CD4-positive, alpha-beta T cell treated with Interleukin-15 for 1 hour (primary cell): ENCODE data around the gene B3GNT8.
"Not testable (repeated sequence)": the region's sequence is repeated elsewhere in the genome, so short reads cannot be mapped to it uniquely, and the experiment has no call there.

Experiments used
- DNase-seq: peaks from one replicate; pipeline ENCODE4 v3.0.0-alpha.2; 2020

Gene B3GNT8

DNA sequence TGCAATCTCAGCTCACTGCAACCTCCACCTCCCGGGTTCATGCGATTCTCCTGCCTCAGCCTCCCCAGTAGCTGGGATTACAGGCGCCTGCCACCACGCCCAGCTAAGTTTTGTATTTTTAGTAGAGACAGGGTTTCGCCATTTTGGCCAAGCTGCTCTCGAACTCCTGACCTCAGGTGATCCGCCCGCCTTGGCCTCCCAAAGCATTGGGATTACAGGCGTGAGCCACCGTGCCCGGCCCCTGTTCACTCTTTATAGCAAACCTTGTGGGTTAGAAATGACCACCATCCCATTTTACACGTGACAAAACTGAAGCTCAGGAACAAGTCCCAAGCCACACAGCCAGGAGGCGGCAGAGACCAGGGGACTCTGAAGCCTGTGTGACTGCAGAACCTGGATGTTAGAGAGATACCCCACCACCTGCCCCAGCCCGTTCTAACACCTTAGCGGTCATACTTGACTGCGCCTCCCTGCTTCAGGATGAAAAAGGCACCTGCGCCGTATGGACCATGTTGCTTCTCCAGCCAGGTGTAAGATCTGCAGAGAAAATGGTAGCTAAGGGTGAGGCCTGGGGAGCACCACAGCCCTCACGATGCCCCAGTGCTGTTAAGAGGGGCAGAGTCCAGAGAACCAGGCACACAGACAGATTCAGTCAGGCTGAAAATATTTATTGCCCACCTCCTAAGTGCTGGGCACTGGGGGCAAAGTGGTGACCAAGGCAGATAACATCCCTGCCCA lies 8.9 kb upstream of the B3GNT8 start:
- DNase-seq, result no peak

DNA sequence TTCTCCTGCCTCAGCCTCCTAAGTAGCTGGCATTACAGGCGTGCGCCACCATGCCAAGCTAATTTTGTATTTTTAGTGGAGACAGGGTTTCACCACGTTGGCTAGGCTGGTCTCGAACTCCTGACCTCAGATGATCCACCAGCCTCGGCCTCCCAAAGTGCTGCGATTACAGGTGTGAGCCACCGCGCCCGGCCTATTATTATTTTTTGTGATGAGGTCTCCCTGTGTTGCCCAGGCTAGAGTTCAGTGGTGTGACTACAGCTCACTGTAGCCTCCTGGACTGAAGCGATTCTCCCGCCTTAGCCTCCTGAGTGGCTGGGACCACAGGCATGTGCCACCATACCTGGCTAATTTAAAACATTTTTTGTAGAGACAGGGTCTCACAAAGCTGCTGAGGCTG lies 8.2 kb upstream of the B3GNT8 start:
- not testable (repeated sequence) for DNase-seq

DNA sequence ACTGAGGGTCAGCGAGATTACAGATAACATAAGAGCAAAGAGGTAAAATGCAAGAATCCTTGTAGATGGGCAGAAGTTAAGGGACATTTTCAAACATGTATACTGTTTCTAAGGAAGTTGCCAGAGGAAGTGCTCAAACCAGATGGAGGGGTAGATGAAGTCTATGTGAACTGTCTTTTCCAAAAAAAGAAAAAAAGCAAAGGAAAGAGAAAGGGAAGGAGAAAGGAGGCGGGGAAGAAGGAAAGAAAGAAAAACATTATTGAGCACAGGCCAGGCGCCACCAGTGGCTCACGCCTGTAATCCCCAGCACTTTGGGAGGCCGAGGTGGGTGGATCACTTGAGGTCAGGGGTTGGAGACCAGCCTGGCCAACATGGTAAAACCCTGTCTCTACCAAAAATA lies 7.3 kb upstream of the B3GNT8 start:
- no peak for DNase-seq

DNA sequence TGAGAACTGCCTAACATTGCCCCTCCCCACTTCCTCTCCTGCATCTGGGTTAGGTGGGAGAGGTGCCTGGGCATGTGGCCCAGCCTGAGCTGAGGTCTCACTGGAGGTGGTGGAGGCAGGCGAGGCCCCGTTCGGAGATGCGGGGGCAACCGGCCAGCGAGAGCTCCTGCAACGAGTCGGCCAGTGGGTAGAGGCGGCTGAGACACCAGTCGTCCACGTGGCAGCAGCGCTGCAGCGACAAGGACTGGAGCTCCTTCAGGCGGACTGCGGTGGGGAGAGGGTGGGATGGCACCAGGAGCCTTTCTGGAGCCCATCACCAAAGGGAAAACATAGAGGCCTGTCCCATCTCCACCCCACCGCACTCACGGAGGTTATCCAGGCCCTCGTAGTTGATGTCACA lies 6.0 kb upstream of the B3GNT8 start:
- no peak for DNase-seq

DNA sequence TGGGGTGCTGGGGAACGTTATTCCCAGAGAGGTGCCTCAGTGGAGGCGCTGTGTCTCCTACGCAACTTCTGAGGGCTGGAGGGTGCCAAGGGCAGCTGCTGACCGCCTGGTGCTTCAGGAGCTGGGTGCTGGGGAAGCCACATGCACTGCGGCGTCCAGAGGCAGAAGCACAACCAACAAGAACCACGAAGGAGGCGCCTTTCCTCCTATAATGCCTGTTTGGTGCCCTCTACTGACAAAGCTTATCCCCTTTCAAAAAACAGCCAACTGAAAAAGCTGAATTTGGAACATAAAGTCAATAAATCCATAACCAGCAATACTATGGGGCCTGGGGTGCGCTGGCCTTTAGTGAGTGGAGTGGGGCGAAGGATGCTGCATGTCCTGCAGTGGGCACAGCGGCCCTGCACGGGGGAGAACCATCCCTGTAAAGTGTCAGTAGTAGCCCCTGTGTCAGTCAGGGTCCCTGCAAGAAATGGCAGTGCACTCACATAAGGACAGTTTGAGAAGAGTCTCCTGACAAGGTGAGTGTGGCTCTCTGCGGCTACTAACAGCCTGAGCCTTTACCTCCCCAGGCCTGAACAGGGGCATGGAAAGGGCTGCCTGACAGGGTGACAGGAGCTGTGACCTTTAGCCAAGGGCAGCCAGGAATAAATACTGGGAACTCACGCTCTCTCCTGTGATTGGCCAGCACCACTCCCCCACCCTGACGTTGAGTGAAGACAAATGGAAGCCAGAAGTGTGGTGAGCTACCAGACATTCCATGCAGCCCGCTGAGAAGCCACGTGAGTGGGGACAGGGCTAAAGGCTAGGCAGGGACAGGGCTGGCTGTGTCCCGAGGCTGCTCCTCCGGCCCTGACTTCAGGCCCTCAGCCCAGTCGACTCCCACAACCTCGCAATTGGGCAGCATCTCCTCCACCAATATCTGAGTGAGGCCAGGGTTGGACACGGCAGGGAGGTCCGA lies 4.5 kb upstream of the B3GNT8 start:
- DNase-seq, result peak; percentile 39

DNA sequence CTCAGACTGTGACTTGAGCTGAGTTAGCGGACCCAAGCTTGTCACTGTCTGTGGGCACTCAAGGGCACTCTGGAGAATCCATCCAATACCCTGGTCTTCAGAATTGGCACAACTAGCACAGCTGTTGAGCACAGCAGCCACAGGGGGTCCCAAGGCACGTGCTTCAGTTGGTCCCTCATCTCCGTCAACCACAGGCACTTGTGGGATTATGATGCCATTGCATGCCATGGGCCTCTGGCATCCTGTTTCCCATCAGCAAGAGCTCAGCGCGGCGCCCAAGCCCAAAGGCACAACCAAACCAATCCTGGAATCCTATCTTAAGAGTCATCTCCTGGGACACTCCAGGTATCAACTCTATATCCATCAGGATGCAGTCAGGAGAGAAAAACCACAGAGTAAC lies 3.7 kb upstream of the B3GNT8 start:
- DNase-seq, result no peak

DNA sequence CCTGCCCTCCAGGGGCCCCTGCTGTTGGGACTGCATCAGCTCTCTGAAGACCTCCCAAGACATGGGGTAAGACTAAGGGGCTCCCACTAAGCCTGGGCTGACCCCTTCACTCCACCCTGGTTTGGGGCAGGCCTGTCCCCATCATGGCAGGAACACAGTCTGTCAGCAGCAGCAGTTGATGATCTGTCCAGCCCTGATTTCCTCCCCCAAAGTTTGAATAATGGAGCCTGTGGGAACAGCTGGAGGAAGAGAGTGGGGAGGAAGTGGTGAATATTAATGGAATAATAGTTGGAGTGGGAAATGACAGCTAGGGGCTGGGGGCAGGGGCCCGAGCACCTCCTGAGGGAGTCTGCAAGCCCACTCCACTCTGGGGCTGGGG lies 1.3 kb upstream of the B3GNT8 start:
- DNase-seq, result no peak

DNA sequence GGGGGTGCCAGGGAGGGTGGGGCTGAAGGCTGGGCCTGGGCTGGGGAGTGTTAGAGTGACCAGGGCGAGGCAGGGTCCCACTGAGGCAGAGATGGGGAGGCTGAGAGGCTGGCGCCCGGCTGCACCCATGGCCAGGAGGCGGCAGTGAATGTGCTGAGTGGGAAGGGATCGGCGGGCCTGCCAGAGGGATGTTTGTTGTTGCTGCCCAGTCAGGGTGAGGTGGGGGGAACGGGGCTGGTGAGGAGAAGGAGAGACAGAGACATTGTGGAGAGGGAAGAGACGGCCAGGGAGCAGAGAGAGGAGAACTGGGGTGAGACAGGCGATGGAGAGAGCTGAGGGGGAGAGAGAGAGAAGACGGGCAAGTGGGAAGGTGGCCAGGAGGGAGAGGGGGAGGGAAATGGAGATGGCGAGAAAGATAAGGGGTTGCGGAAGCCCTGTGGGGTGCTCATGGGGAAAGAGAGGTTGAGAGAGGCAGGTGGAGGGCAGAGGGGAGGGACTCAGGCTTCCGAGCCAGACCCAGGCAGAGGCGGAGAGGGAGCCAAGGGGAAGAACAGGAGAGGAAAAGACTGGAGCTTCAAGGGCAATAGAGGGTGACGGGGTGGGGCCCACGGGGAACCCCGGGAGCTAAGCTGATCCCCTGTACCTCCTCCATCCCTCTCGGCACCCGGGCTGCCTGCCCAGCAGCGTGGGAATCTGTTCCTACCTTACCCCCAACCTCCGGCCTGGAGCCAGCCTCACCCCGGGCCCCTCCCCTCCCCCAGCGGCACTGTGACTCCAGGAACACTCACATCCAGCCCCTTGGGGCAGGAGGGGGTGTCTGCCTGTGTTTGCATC lies 690 bp upstream of the B3GNT8 start:
- DNase-seq, result peak; percentile 47

DNA sequence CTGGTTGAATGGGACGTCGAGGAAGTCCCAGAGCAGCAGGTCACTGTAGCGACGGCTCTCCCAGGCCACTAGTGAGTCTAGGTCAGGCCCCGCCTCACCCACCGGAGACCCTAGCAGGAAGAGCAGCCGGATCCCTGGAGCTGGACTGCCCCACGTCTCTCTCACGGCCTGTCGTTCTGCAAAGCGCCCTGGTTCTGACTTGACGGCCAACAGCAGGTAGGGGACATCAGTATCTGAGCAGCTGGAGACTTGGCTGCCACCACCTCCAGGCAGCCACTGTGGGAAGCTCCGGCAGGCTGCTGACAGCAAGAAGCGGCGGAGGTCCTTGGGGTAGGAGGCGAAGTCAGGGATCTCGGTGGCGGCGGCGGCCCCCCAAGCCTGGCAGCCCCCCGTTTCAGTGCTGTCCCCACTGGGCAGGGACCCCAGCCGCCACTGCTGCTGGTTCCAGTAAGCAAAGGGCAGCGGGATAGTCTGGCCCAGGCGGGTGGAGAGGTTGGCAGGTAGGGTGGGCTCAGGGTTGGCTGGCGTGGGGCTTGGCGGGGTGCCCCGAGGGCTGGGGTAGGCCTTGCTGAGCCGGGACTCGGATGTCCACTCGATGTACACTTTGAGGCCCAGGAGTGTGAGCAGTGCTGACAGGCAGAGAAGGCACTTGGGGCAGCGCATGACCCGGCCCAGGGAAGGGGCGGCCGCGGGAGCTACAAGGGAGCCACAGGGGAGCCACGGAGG lies 895 bp downstream of the B3GNT8 start:
- no peak for DNase-seq

DNA sequence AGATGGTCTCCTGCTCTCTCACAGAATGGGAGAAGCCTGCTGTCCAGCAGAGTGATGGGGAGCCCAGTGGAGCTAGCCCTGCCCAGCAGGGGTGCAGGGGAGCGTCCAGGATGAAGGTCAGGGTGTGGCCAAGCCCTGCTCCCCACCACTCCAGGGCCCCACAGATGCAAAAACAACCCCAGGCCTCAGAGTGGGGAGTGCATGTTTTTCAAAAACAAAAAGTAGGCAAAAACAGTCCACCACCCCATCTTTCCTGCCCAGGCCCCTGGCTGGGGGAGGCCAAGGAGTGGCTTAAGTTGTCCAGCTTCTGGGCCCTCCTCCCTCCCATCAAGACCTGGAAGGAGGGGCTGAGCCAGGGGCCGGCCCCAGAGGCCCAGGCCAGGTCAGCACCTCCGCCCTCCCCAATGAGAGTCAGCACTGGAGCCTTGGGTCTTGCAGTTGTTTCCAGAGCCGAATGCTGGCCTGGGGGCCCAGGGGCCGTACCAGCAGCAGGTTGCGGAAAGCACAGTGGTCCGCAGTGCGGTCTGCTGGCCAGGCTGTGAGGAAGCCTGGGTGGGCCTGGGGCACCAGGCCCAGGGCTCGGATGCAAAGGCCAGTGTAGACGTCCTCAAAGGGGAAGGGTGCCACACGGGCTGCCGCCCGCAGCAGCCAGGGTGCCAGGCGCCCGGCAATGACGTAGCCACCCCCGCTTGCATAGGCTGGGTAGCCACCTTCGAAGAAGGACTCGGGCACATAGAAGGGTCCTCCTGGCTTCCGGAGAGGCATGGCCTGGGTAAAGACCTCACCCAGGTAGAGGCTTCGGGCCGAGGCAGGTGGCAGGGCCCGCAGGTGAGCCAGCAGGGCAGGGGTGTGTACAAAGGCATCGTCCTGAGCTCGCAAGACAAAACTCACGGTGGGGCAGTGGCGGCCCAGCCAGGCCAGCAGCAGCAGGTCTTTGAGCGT lies 1.7 kb downstream of the B3GNT8 start:
- no peak for DNase-seq

DNA sequence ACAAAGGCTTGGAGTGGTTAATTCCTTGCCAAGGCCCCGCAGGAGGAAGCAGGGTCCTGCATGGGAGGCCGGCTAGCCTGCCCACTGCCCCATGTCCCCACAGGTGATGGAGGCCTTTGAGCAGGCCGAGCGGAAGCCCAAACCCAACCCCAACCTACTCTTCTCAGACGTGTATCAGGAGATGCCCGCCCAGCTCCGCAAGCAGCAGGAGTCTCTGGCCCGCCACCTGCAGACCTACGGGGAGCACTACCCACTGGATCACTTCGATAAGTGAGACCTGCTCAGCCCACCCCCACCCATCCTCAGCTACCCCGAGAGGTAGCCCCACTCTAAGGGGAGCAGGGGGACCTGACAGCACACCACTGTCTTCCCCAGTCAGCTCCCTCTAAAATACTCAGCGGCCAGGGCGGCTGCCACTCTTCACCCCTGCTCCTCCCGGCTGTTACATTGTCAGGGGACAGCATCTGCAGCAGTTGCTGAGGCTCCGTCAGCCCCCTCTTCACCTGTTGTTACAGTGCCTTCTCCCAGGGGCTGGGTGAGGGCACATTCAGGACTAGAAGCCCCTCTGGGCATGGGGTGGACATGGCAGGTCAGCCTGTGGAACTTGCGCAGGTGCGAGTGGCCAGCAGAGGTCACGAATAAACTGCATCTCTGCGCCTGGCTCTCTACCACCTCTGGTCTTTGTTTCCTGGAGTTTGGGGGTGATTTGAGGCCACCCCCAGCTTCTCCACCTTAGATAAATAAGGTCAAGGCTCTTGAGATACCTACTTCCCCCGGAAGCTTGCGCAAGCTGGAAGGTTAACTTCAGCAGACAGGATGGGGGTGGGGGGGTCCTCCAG lies 2.6 kb downstream of the B3GNT8 start:
- no peak for DNase-seq

DNA sequence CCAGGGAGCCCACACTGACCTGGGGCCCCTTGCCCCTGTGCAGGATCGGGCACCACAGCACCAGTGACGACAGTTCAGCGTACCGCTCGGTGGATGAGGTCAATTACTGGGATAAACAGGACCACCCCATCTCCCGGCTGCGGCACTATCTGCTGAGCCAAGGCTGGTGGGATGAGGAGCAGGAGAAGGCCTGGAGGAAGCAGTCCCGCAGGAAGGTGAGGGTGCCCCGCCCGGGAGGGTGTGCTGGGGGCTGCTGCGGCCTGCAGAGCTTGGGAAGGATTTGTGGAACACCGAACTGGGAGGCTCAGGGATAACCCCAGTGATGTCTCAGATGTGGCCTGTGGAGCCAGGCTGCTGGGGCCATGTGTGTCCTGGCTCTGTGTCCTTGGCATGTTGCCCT lies 4.2 kb downstream of the B3GNT8 start:
- no peak for DNase-seq

DNA sequence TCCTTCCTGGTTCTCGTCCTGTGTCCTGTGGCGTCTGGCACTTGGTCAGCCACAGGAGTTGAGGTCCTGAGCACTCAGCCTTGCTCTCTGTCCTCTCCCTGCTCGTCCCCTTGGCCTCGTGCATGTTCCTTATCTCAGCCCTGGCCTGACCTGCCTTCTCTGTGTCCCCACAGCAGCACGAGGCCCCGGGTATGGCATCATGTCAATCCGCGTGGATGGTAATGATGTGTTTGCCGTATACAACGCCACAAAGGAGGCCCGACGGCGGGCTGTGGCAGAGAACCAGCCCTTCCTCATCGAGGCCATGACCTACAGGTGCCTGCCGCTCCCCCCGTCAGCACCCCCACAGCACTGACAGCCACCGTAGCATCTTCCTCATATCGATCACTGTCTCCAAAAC lies 4.7 kb downstream of the B3GNT8 start:
- no peak for DNase-seq

DNA sequence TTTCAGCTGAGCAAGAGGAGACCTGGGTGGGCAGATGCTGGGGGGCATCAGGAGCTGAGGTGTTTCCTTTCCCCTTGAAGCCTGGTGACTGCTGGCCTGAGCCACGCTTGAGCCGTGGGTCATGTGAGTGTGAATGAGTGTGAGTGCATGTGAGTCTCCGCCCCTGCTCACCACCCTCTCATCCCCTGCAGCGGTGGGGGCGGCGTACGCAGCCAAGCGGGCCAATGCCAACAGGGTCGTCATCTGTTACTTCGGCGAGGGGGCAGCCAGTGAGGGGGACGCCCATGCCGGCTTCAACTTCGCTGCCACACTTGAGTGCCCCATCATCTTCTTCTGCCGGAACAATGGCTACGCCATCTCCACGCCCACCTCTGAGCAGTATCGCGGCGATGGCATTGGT lies 5.2 kb downstream of the B3GNT8 start:
- no peak for DNase-seq

DNA sequence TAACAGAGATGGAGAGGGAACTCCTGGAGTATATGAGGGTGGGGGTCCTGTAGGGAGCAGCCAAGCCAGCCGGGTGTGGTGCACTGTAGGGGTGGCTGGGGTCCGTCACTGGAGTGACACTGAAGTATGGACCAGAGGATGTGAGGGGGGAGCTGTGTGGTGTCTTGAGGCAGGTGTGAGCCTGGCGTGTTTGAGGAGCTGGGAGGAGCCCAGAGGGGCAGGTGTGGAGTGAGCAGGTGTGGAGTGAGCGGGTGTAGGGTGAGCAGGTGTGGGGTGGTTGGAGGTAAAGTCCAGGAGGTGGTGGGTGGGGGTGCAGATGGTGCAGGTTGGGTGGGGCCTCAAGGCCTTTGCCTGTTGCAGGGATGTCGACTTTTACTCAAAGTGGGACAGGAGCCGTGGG lies 5.9 kb downstream of the B3GNT8 start:
- no peak for DNase-seq

DNA sequence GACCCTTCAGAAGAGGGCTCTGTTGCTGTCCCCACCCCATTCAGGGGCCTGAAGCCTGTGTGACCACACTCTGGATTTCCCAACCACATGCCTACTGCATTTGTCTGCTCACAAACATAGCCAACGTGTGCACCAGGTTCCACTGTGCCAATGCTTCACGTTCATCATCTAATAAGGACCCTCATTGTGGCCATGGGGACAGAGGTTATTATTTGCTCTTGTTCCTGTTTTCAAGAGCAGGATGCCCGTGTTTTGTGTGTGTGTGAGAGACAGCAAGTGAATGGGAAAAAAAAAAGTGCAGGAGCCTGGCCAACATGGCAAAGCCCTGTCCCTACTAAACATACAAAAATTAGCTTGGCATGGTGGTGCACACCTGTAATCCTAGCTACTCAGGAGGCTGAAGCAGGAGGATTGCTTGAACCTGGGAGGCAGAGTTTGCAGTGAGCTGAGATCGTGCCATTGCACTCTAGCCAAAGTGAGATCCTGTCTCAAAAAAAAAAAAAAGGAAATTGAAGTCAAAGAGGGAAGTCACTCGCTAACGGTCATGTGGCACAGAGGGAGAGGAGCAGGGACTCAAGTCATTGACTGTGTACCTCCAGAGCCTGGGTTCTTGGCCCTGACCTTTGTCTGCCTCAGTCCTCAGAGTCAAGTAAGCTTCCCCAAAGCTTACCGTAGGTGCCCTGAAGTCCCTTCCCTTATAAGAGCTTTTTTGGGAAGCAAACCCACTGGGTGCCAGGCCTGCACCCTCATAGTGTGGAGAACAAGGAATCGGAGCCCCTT lies 6.9 kb downstream of the B3GNT8 start:
- peak; percentile 33 for DNase-seq

DNA sequence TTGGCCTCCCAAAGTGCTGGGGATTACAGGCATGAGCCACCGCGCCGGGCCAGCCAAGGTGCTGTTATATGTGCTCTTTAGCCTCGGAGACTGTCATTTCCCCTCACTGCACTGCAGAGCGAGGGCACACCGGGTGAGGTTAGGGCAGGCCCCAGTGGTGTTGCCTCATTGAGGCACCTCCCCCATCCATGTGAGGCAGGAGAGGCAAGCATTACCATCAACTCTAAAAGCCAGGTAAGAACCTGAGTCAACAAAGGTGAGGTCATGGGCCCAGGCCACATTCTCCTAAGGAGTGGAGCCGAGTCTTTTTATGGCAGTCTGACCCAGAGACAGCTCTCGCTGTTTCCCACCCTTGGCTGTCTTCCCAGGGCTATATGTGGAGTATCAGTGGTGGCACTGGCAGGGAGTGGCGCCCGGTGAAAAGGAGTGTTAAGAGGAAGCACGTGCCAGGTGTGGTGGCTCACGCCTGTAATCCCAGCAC lies 10.9 kb downstream of the B3GNT8 start:
- DNase-seq, result no peak

DNA sequence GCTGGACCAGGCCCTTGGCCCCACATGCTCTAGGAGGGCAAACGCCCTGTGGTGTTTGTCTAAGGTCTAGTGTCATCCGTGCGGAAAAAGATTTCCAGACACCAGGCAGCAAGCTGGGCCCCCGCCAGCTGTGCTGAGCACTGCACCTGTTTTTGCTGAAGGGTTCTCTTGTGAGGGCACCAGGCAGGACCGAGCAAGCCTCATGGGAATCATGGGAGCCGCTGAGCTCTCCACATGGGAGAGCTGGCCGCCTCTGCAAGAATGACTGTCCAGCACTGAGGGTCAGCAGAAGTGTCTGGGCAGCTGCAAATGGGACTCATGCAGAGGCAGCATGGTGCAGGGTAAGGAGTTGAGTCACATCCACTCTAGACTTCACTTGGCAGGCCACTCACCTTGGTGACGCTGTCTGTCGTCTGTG lies 12.0 kb downstream of the B3GNT8 start:
- DNase-seq, result no peak

DNA sequence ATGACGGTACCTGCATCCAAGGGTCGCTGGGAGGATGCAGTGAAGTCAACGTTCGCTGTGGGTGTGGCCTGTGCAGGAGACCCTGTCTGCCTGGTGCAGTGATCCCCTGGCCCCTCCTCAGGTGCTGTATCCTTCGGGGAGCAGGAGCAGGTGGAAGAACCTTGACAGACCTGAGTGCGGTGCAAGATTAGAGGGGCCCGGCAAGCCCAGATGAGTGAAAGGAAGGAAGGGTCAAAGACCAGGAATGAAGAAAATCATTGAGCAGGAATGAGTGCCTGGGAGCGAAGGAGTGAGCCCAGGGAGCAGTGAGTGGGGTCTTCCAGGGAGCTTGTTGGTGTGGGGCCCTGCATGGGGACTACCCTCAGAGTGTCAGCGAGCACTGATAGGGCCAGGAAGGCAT lies 12.7 kb downstream of the B3GNT8 start:
- no peak for DNase-seq

DNA sequence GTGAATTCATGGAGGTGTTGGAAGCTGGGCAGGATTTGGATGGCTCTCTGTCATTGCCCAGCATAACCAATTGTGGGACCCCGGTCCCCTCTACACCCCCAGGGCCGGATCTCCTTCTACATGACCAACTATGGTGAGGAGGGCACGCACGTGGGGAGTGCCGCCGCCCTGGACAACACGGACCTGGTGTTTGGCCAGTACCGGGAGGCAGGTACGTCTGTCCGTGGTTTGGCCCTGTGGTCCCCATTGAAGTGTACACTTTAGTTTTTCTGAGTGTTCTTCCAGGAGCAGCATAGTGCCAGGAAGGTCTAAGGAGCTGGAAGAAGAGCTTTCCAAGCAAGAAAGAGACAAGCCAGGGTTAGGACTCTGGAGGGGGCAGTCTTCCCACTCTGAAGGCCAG lies 13.2 kb downstream of the B3GNT8 start:
- no peak for DNase-seq
